HG03432 (cell line): ENCODE results near the gene SHROOM1.

ENCODE experiments used
- ATAC-seq: cut with Tn5 transposase; IDR thresholded peaks from one replicate; pipeline ENCODE4 v1.9.1; 2021; ENCODE audit warnings: mild to moderate bottlenecking, moderate library complexity; ENCODE audit not compliant: unreplicated experiment

Gene SHROOM1

GRCh38 chr5:132778129-132778528, 52.3 kb downstream of the SHROOM1 start:
- no peak for ATAC-seq

- peak; percentile 74 for ATAC-seq
These were observed 53.0 kb downstream of the SHROOM1 start, which contains the start of gene SEPTIN8 for GRCh38 chr5:132777209-132778069. SEPTIN8 (minus strand) TSS chr5:132777239; CDS start chr5:132777137, 102 bp downstream.

- no peak for ATAC-seq
These were observed 53.6 kb downstream of the SHROOM1 start for GRCh38 chr5:132776938-132777208.

GRCh38 chr5:132776131-132776937, 54.1 kb downstream of the SHROOM1 start:
- peak; percentile 21 for ATAC-seq

GRCh38 chr5:132775476-132775961, 54.9 kb downstream of the SHROOM1 start:
- ATAC-seq, result no peak

GRCh38 chr5:132774896-132775295, 55.6 kb downstream of the SHROOM1 start:
- no peak for ATAC-seq

- no peak for ATAC-seq
These were observed 56.0 kb downstream of the SHROOM1 start for GRCh38 chr5:132774406-132774805.

- ATAC-seq, result no peak
These were observed 56.7 kb downstream of the SHROOM1 start for GRCh38 chr5:132773601-132774355.

GRCh38 chr5:132773114-132773513, 57.3 kb downstream of the SHROOM1 start:
- ATAC-seq, result no peak

- ATAC-seq, result no peak
These were observed 58.0 kb downstream of the SHROOM1 start for GRCh38 chr5:132772291-132773070.
